Daoy (cell line): ENCODE results near the gene CD99L2. TPM values are rescaled to one million over a fixed set of nuclear protein-coding genes. Genes with fewer than 3 reads are reported as not detected.
A peak's percentile ranks its signal among the peaks of the same experiment; 100 is the strongest.

Experiments used
- DNase-seq: peaks from one replicate; pipeline ENCODE4 v3.0.0-alpha.2; 2015; ENCODE audit warnings: low read depth
- total RNA-seq: library from RNA; depleted of rRNA; stranded (reverse); fragments of >200 nt; shearing (Covaris generic); gene quantifications from 2 replicates; pipeline ENCODE4 v1.2.3, GENCODE V29; 2014; rRNA removed

CD99L2 gene
- total RNA-seq, 1 experiment from 2014 or later = 15.8 TPM

GRCh38 chrX:150763810-150764209 is 134.7 kb downstream of the CD99L2 start:
- DNase-seq = no peak

DNA sequence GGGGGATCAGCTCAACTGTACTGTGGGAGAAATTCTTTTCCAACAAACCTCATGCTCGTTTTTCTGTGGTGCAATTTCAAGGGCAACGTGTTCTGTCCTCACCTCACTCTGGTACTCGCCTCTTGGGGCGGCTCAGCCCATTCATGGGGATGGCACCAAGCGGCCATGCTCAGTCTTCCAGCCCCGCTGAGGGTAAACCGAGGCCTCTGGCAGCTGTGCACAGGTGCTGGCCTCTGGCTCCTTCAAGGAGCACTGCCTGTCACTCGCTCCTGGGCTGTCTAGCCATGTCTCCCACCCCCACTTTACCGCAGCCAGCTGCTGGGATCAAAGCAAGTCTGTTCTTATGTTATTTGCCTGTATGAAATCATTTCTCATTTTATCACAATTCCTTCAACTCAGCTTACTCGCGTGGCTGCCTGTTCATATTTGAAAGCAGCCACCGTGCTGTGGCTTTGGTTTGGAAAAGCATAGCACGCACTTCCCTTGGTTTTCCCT is 135.1 kb downstream of the CD99L2 start:
- DNase-seq = no peak

- DNase-seq = no peak
Observed at GRCh38 chrX:150762258-150763165, 136.0 kb downstream of the CD99L2 start.

- no peak for DNase-seq
Observed at GRCh38 chrX:150761819-150762216, 136.7 kb downstream of the CD99L2 start.

DNA sequence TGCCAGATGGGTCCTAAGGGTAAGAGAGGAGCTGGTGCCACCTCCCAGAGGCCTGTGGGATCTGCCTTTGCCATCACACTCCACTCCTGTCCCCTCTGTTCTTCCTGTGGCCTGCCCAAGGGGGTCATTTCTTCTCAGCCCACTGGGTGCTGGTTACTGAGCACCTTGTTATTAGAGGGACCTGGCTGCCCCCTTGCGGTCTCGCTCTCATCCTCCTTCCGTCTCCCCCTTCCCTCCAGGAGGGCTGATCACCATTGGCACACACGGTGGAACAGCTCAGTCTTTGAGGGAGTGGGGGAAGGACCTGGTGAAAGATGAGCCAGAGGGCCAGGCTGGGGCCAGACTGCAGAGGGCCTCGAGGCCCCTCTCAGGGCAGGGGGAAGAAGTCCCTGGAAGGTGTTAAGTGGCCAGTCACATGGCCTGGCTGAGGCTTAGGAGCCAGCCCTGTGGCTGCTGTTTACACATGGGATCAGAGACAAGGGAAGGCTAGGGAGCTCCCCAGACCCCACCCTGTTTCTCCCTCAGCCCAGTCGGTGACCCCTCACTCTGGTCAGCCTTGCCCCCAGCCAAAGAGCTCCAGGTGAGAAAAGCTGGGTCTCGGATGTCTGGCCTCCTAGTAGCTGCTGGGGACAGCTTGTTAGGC is 137.2 kb downstream of the CD99L2 start:
- no peak for DNase-seq

- no peak for DNase-seq
Observed at GRCh38 chrX:150759568-150760416, 138.7 kb downstream of the CD99L2 start.

- DNase-seq = no peak
Observed at GRCh38 chrX:150757371-150757770, 141.1 kb downstream of the CD99L2 start.

DNA sequence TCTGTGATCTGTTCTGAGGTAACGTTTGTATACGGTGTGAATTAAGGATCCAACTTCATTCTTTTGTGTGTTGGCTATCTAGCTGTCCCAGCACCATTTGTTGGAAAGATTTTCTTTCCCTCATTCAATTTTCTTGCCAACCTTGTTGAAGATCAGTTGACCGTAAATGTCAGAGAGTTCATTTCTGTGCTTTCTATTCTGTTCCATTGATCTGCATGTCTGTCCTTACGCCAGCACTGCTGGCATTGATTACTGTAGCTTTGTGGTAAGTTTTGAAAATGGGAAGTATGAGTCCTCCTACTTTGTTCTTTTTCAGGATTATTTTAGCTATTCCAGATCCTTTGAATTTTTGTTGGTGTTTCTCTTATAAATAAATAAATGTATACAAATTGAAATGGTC is 144.5 kb downstream of the CD99L2 start:
- DNase-seq = no peak

- DNase-seq = no peak
Observed at GRCh38 chrX:150753357-150753756, 145.1 kb downstream of the CD99L2 start.

GRCh38 chrX:150752124-150752523 is 146.3 kb downstream of the CD99L2 start:
- DNase-seq = no peak

- DNase-seq = no peak
Observed at GRCh38 chrX:150736475-150736874, 162.0 kb downstream of the CD99L2 start.

GRCh38 chrX:150731795-150732194 is 166.7 kb downstream of the CD99L2 start:
- peak; percentile 86 for DNase-seq

DNA sequence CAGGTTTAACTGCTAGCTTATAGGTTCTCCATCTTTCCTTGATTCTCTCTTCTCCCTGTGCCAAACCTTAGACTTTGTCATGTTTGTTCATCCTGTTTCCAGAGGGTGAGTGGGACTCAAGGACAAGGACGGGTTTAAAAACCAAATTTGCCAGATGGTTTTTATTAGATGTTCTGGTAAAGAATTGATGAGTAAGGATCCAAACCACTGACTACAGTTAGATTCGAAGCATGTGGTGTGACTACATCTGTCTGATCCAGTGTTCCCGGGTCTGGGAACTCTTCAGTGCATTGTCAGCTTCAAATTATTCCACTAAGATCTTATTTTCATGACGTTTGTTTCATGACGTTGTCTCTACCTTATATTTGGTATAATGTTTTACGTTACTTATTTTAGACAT is 167.7 kb downstream of the CD99L2 start:
- no peak for DNase-seq

DNA sequence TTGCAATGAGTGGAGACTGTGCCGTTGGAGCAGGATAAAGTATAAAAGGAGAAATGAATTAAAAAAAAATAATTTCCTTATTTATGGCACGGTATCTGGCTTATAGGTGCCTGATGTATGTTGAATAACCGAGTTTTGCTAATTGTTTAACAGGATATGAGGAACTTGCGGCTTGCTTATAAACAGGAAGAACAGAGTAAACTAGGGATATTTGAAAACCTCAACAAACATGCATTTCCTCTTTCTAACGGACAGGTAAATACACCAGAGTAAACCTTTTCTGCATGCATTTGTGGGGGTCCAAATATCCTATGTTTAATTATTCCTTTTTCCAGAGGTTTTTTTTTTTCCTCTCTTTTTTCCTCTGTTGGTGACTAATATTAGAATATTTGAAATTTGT is 168.5 kb downstream of the CD99L2 start:
- no peak for DNase-seq

GRCh38 chrX:150719621-150720020 is 178.8 kb downstream of the CD99L2 start:
- no peak for DNase-seq

Other genes with a start within 250 kb of the CD99L2 start
- gene MTMR1, start 205.3 kb downstream of the CD99L2 start, total RNA-seq = 15.8 and 17.0 TPM in 2 replicates
- gene HMGB3, start 84.7 kb upstream of the CD99L2 start, total RNA-seq = 105 and 239 TPM in 2 replicates